Adipose tissue (tissue), 3 donors: ENCODE measurements around the gene C2orf42. TPM values are rescaled to one million over a fixed set of nuclear protein-coding genes. Genes with fewer than 3 reads are reported as not detected.
"Not testable (repeated sequence)": the region's sequence is repeated elsewhere in the genome, so short reads cannot be mapped to it uniquely, and the experiment has no call there.

Experiments
- H3K27ac ChIP-seq: one replicate; pipeline ENCODE4 v1.5.1; 2013; ENCODE audit warnings: low read depth, low read length
- WGBS, 3 donors: extraction: QIAGEN DNeasy Blood & Tissue Kit; methylation state at CpG; one replicate each; pipeline ENCODE4 v1.1.7; 2013; 5-methylcytosine and 5-hydroxymethylcytosine counted together
- polyA plus RNA-seq, 3 donors: library from polyadenylated mRNA; stranded (reverse); fragments of 200-250 nt; gene quantifications; one replicate each; pipeline ENCODE4 v1.2.3, GENCODE V29; 2013
- donor health status: healthy with polysubstance abuse.
- donor health status: Bipolar disorder and iron deficiency.
- donor health status: healthy.

The C2orf42 gene
- 10 to 100 TPM in 1 of 3 donors, 1 to 10 TPM in 2; 5.4 to 14.2 (median 5.6) TPM for polyA plus RNA-seq

DNA sequence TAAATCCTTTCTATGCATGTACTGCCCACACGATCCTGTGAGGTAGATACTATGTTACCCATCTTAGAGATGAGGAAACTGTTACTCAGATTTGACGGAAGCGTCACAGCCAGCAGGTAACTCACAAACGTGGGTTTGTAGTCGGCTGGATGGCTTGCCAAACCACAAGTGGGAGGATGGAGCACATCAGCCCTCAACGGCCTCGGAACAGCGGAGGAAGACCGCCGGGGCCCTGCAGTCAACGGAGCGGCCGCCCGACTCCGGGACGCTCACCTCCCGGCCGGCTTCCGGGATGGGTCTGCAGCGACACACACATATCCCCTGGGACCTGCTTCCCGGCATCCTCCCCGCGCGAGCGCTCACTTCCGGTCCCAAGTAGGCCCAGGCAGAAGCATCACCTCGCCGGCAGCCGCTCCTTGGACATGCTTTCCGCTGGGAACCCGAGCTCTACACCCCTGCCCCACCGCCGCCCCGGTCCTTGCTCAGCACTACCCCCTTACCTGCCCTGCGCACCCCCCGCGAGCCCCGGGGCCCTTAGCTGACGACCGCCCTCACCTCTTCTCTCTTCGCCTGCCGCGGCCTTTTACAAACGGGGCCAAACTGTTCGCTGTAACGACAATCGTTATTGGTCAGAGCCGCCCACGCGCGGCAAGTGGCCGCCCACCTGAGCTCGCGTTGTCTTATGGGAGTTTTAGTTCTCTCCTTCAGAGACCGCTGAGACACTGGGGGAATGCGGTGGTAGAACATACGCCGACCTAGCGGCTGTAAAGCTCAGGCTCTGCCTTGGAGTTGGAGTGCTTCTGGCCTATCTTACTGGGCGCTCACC lies at the start of gene C2orf42:
Gene C2orf42 (minus strand): TSS at position 602 of the 826 bp plus-strand sequence. CDS start 9,034 bp downstream, outside the sequence.
- H3K27ac ChIP-seq = peak within 1 kb of the TSS; percentile 95
- 0 to 1% (median 0%) methylated on average over 46 to 60 of the region's 60 CpGs for WGBS, 3 donors

GRCh38 chr2:70240599-70240998 lies 49.8 kb upstream of the C2orf42 start:
- H3K27ac ChIP-seq = no peak overlapping the region
- 91 to 92% (median 92%) methylated on average over 3 of the region's 3 CpGs for WGBS, 3 donors

- WGBS, 3 donors = 28 to 78% (median 67%) methylated on average over 3 of the region's 3 CpGs
- no peak overlapping the region for H3K27ac ChIP-seq
Observed at GRCh38 chr2:70233926-70234325, 43.1 kb upstream of the C2orf42 start.

- no peak overlapping the region for H3K27ac ChIP-seq
- 77 to 81% (median 78%) methylated on average over 2 of the region's 2 CpGs for WGBS, 3 donors
Observed at GRCh38 chr2:70226781-70227180, 36.0 kb upstream of the C2orf42 start.

DNA sequence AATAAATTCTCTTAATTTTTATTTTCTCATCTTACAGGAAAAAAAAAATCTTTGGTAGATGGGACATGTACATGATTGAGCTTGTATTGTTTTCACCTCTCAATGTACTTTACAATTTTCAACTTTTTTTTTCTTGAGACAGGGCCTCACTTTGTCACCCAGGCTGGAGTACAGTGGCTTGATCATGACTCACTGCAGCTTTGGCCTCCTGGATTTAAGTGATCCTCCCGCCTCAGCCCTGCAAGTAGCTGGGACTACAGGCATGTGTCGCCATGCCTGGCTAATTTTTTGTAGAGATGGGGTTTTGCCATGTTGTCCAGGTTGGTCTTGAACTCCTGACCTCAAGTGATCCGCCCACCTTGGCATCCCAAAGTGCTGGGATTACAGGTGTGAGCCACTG lies 32.5 kb upstream of the C2orf42 start:
- H3K27ac ChIP-seq = not testable (repeated sequence)
- 94 to 97% (median 96%) methylated on average over 3 of the region's 3 CpGs for WGBS, 3 donors

DNA sequence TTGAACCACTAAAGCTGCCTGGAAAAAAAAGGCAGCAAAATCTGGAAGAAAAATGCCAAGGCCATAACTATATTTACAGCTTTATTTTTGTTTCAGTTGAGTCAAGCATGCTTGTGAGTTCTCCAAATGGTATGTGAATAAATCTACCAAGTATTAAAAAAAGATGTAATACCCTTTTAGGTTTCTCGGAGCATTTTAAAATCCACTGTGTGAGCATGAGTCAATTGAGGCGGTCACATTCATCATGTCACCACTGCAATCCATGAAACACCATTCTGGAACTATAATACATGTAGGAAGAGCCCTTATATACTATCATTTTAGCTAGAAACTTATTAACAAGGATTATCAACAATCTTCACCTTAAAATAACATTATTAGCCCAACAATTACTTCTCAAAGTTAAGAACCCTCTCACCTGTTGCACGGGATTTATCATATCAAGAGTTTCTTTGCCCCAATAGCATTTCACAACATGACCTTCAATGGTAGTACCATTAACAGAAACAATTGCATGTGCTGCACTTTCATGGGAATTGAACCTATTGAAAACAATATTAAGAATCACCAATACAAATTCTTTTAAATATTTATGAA lies 24.2 kb upstream of the C2orf42 start:
- H3K27ac ChIP-seq = no peak overlapping the region
- WGBS, 3 donors = 79 to 97% (median 93%) methylated on average over 3 of the region's 3 CpGs

- 97 to 98% (median 97%) methylated on average over 1 of the region's 1 CpG for WGBS, 3 donors
Observed at GRCh38 chr2:70214365-70214764, 23.5 kb upstream of the C2orf42 start.

DNA sequence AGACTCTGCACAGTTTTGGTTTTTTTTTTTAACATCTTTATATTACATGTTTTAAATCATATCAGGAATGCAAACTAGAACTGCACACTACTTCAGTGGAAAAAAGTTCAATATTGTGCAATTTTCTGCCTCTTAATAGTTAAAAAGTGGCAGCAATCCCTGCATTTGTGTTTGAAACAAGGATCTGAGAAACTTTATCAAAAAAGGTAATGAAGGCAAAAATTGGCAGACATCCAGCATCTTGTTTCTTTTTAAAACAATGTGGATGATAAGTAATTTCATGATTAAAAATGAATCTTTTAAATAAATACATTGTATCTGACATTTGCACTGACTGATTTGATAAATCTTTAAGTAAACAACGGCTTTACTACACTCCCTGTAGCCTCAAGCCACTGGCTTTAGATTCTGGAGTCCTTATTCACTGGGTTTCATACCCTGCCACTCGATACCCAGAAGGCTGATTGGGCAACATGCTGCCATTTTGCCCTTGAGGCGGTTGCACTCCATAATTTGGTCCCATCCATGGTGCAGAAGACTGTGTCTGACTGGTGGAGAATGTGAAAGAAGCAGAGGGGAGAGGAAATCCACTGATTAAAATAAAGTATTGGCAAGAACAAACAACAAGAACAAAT lies 21.6 kb upstream of the C2orf42 start:
- H3K27ac ChIP-seq = no peak overlapping the region
- 71 to 90% (median 90%) methylated on average over 3 of the region's 3 CpGs for WGBS, 3 donors

More at GRCh38 chr2:70214365-70214764, 23.5 kb upstream of the C2orf42 start:
- H3K27ac ChIP-seq = no peak overlapping the region

GRCh38 chr2:70211595-70211994 lies 20.8 kb upstream of the C2orf42 start:
- 71 to 85% (median 82%) methylated on average over 2 of the region's 2 CpGs for WGBS, 3 donors
- no peak overlapping the region for H3K27ac ChIP-seq

GRCh38 chr2:70204452-70204851 lies 13.6 kb upstream of the C2orf42 start:
- WGBS, 3 donors = 86 to 92% (median 91%) methylated on average over 8 of the region's 8 CpGs
- H3K27ac ChIP-seq = no peak overlapping the region

DNA sequence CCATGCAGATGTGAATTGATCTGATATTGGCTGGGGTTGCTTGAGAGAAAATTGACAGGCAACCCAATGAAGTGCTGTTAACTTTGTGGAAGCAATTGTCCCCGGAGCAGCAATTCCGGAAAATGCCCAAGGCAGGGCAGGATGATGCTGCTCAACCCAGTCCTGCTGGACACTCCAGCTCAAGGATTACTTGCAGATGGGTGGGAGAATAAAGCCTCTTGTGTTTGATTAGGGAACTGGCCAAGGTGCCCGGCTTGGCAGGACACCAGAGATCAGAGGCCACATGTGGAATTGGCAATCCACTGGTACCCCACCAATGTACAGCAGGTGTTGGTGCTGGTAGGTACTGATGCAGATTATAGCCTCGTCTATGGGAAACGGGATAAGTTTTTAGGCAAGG lies 12.3 kb upstream of the C2orf42 start:
- WGBS, 3 donors = 60 to 86% (median 83%) methylated on average over 5 of the region's 5 CpGs

DNA sequence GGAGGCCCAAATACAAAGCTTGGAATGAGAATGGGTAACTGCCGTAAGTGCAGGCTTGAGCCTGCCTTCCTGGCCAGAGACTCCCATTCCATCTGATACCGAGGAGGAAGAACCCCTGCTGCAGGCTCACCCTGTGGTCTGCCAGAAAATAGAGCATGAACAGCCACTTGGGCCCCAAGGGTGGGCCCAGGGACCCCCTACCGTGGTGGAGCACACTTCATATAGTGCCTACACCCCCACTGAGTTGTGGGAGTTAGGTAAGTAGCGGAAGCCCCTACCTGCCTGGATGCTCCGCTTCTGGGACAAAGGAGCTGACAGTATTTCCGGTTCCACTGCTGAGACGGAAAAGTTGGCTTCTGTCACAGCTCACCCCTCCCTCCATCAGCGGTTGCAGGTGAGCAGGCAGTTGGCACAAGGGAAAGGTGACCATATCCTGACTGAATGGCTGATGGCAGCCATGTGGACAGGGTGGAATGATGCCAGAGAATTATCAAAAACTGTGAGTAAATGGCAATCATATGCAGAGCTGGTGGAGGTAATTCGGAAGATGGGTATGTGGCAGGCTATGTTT lies 11.5 kb upstream of the C2orf42 start:
- 62 to 81% (median 74%) methylated on average over 9 of the region's 9 CpGs for WGBS, 3 donors
- no peak overlapping the region for H3K27ac ChIP-seq

More for the DNA sequence above, 12.3 kb upstream of the C2orf42 start:
- no peak overlapping the region for H3K27ac ChIP-seq

- WGBS, 3 donors = 91 to 95% (median 92%) methylated on average over 6 of the region's 6 CpGs
- H3K27ac ChIP-seq = no peak overlapping the region
Observed at GRCh38 chr2:70201831-70202230, 11.0 kb upstream of the C2orf42 start.

DNA sequence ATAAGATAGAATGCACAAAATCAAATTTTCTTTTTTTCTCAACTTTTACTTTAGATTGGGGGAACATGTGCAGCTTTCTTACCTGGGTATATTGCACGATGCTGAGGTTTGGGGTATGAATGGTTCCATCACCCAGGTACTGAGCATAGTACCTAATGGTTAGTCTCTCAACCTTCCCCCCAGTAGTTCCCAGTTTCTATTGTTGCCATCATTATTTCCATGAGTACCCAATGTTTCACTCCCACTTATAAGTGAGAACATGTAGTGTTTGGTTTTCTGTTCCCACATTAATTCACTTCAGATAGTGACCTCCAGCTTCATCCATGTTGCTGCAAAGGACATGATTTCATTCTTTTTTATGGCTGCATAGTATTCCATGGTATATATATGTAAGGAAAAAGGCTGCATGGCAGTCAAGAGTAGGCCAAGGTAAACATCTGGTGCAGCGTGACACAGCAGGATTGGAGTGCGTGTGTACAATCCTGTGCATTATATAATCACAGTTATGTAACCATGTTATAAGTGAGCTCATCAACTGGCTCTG lies 10.5 kb upstream of the C2orf42 start:
- 79 to 92% (median 92%) methylated on average over 3 of the region's 3 CpGs for WGBS, 3 donors

DNA sequence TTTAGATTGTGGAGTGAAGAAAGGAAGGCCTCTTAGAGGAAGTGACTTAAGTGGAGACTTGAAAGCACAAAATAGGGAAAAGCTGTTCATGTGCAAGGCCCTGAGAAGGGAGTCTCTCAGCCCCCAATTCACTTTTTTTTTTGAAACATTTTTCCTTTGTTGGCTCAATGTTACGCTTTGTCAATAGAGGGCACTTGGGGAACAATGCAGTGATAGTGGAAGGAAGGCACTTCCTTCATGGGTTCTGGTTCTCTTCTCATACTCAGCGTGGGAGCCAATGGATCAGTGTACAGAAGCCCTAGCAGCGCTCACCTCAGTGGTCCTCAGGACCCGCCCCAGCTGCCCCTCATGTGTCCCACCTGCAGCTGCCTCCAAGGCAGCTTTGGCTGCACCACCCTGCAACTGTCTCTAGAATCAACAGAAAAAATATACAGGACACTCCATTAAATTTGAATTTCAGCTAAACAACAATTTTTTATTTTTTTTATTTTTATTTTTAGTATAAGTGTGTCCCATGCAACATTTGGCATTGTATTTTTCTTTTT lies 8.6 kb upstream of the C2orf42 start:
- H3K27ac ChIP-seq = no peak overlapping the region
- 80 to 83% (median 82%) methylated on average over 4 of the region's 4 CpGs for WGBS, 3 donors

More for the DNA sequence above, 10.5 kb upstream of the C2orf42 start:
- H3K27ac ChIP-seq = no peak overlapping the region

DNA sequence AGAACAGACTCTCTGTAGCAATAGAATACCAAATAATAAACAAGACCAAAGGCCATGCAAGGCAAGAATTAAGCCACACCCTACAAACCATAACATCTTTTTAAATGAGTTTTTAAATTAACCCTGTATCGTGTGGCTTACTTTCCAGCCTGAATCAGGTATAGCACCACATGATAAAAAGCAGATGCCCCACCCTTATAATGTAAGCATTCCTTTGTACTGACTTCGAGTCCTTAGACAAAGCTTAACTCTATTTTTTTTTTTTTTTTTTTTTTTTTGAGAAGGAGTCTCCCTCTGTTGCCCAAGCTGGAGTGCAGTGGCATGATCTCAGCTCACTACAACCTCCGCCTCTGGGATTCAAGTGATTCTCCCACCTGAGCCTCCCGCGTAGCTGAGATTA lies 1.7 kb upstream of the C2orf42 start:
- WGBS, 3 donors = 82 to 91% (median 88%) methylated on average over 5 of the region's 5 CpGs

DNA sequence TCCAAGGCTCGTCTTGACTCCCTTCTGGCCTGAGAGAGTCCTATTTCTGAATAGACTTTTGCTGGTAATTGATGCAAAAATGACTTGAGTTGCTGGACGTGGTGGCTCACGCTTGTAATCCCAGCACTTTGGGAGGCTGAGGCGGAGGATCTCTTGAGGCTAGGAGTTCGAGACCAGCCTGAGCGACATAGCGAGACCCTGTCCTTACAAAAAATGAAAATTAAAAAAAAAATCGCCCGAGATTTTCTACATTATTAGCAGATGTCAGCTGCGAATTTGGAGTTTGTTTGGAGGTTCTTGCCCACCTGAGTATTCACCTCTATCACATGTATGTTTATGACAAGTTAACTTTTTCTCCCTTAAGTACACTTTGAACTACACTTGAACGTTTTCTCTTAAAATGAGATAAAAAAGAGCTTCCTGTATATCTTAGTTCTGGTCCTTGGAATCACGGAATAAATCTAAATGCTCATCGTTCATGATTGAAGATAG lies 471 bp upstream of the C2orf42 start:
- WGBS, 3 donors = 61 to 73% (median 73%) methylated on average over 13 of the region's 13 CpGs
- H3K27ac ChIP-seq = no peak overlapping the region

More for the DNA sequence above, 1.7 kb upstream of the C2orf42 start:
- no peak overlapping the region for H3K27ac ChIP-seq

DNA sequence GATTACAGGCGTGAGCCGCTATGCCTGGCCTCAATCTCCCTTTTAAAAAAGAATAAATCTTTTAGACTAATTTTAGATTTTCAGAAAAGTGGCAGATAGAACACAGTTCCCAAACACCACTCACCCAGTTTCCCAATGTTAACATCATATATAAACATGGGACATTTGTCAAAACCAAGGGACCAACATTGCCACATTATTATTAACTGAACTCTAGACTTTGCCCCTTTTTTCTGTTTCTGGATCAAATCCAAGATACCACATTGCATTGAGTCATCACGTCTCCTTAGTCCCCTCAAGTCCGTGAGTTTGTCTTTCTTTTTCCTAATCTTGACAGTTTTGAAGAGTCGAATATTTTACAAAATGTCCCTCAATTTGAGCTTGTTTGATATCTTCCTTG lies 2.4 kb downstream of the C2orf42 start:
- 53 to 78% (median 78%) methylated on average over 5 of the region's 5 CpGs for WGBS, 3 donors
- no peak overlapping the region for H3K27ac ChIP-seq
